Measurements from ENCODE around the gene U2AF2.

DNA sequence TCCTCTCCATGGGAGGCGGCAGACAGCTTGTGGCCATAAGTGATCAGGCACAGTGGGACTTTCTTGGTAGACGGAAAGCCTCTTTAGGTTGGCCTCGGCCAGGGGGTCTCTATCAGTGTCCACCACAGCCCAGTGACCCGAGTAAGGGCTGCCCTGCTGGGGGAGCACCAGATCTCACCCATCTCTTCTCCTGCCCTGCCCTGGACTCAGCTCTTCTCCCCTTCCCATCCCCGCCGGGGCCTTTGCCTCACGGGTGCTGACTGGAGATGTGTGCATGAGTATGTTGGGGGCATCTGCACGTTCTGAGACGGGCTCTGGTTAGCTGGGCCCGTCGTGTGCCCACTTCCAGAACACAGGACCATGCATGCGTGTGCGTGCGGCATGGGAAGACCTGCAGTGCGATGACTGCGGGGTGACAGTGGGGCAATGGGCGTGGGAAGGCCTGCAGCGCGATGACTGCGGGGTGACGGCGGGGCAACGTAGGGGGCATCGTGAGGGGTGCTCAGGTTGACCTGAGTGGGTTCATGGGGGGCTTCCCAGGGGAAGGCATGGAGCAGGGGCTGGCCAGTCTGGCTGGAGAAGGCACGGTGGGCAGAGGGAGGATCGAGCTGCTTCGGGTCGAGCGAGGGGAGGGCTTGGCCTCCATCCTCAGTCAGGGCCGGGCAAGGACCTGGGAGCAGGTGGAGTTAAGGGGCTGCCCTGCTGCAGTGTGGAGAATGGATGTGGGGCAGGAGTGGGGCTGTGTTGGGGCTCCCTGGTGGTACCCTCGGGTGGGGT, 36.1 kb downstream of the U2AF2 start:
- no peak for TF ChIP-seq CTCF (conservative IDR thresholded peaks at IDR 0.05)
- no peak for TF ChIP-seq EZH2 (IDR thresholded peaks at IDR 0.05; ENCODE audit: low read depth)
